B cell (primary cell): ENCODE measurements around the gene TBC1D22A. TPM values are rescaled to one million over a fixed set of nuclear protein-coding genes. Genes with fewer than 3 reads are reported as not detected.

ENCODE experiments used
- ATAC-seq: fragments of 200-7000 bp; cut with Tn5 transposase; one replicate; pipeline ENCODE4 v1.10.0; 2021; ENCODE audit warnings: low read depth, mild to moderate bottlenecking, moderate number of reproducible peaks, moderate library complexity
- CTCF ChIA-PET: fragments of 350-600 bp; sonication (Branson Sonifier 250); formaldehyde crosslinking; loops from one replicate; lab custom pipeline; 2021; ENCODE audit warnings: antibody characterized with exemption, inconsistent platforms; lab: Charles Lee
- POLR2A ChIA-PET: fragments of 350-600 bp; sonication (Branson Sonifier 250); formaldehyde crosslinking; loops from one replicate; lab custom pipeline; 2021; ENCODE audit warnings: antibody characterized with exemption; lab: Charles Lee
- DNase-seq: peaks from one replicate; pipeline ENCODE4 v3.0.0; 2013
- H2AFZ ChIP-seq: 2 replicates; pipeline ENCODE4 v1.6.1; 2012; ENCODE audit warnings: mild to moderate bottlenecking, low read depth, low read length; ENCODE audit not compliant: insufficient read depth, poor library complexity, severe bottlenecking
- H3K27ac ChIP-seq, 2 donors: 1 replicate in 1 of 2; 2 replicates in 1 of 2; pipeline ENCODE4 v1.5.1; 2012 to 2013; ENCODE audit warnings: low read length in 2 of 2, mild to moderate bottlenecking in 2 of 2, moderate library complexity in 1 of 2
- H3K27me3 ChIP-seq, 4 experiments: fragments of 200-600 bp in 1 of 4; sonication (generic) in 1 of 4; replicated peaks in 1 of 4; 1 replicate in 2 of 4; 2 replicates in 2 of 4; pipeline versions ENCODE4 v1.6.1 to v1.7.0; 2013 to 2016; ENCODE audit warnings: low read length in 3 of 4, mild to moderate bottlenecking in 2 of 4, mixed read lengths in 1 of 4, moderate library complexity in 1 of 4; ENCODE audit not compliant: insufficient read depth in 4 of 4, control insufficient read depth in 3 of 4; ENCODE audit errors: control extremely low read depth in 1 of 4
- H3K36me3 ChIP-seq, 2 experiments: replicated peaks in 1 of 2; 1 replicate in 1 of 2; 2 replicates in 1 of 2; pipeline versions ENCODE4 v1.6.1 to v1.7.1; 2013; ENCODE audit warnings: low read length in 1 of 2; ENCODE audit not compliant: insufficient read depth in 2 of 2, control insufficient read depth in 1 of 2; ENCODE audit errors: control extremely low read depth in 1 of 2, extremely low read depth in 1 of 2
- H3K4me1 ChIP-seq, 2 donors: fragments of 200-600 bp in 1 of 2; sonication (generic) in 1 of 2; 1 replicate in 1 of 2; 2 replicates in 1 of 2; pipeline versions ENCODE4 v1.5.1 to v1.6.1; 2013 to 2017; ENCODE audit warnings: low read length in 2 of 2; ENCODE audit not compliant: control insufficient read depth in 2 of 2, insufficient read depth in 2 of 2
- H3K4me2 ChIP-seq: replicated peaks from 2 replicates; pipeline ENCODE3; 2012; ENCODE audit warnings: mild to moderate bottlenecking, low read depth, low read length; ENCODE audit not compliant: poor library complexity, severe bottlenecking
- H3K4me3 ChIP-seq, 5 experiments: fragments of 200-600 bp in 1 of 5; sonication (generic) in 1 of 5; 1 replicate in 3 of 5; 2 replicates in 2 of 5; pipeline versions ENCODE4 v1.5.1 to v1.7.0; 2011 to 2016; ENCODE audit warnings: low read length in 4 of 5, mild to moderate bottlenecking in 4 of 5, low read depth in 2 of 5, control low read depth in 1 of 5, moderate library complexity in 1 of 5; ENCODE audit not compliant: insufficient read depth in 1 of 5; ENCODE audit errors: control extremely low read depth in 1 of 5, extremely low read depth in 1 of 5
- H3K79me2 ChIP-seq: fragments of 200-600 bp; sonication (generic); one replicate; pipeline ENCODE4 v1.6.0; 2016; ENCODE audit warnings: low read length; ENCODE audit not compliant: control insufficient read depth, insufficient read depth
- H3K9ac ChIP-seq: fragments of 200-600 bp; sonication (generic); 2 replicates; pipeline ENCODE4 v1.6.1; 2017; ENCODE audit warnings: mild to moderate bottlenecking, low read length, moderate library complexity
- H3K9me3 ChIP-seq, 3 donors: one replicate each; pipeline versions ENCODE4 v1.6.1 to v1.7.1; 2013; ENCODE audit warnings: low read length in 2 of 3; ENCODE audit not compliant: control insufficient read depth in 2 of 3, insufficient read depth in 1 of 3; ENCODE audit errors: control extremely low read depth in 1 of 3
- H4K20me1 ChIP-seq: 2 replicates; pipeline ENCODE4 v1.6.0; 2012; ENCODE audit warnings: mild to moderate bottlenecking, low read length; ENCODE audit not compliant: insufficient read depth, control insufficient read depth, poor library complexity, severe bottlenecking
- H3K27ac Mint-ChIP-seq: one replicate; pipeline ENCODE4 v1.8.0; 2021; ENCODE audit warnings: mixed read lengths
- H3K27me3 Mint-ChIP-seq: one replicate; pipeline ENCODE4 v1.8.0; 2021; ENCODE audit warnings: mixed read lengths
- H3K4me1 Mint-ChIP-seq: one replicate; pipeline ENCODE4 v1.8.0; 2021; ENCODE audit warnings: mixed read lengths
- H3K4me3 Mint-ChIP-seq: one replicate; pipeline ENCODE4 v1.8.0; 2021; ENCODE audit warnings: mixed read lengths
- H3K9me3 Mint-ChIP-seq: one replicate; pipeline ENCODE4 v1.8.0; 2022; ENCODE audit warnings: mixed read lengths; ENCODE audit not compliant: insufficient read depth
- EZH2 ChIP-seq: IDR thresholded peaks from 2 replicates; pipeline ENCODE4 v1.6.1; 2012; ENCODE audit warnings: borderline replicate concordance, low read depth, mild to moderate bottlenecking, moderate library complexity, low read length; ENCODE audit not compliant: insufficient read depth, poor library complexity, severe bottlenecking
- WGBS: methylation state at CpG from one replicate; pipeline ENCODE4 v1.1.5; 2013; ENCODE audit warnings: missing lambda C conversion rate; ENCODE audit not compliant: insufficient coverage; 5-methylcytosine and 5-hydroxymethylcytosine counted together
- intact Hi-C: fragments of 100-400 bp; cut with micrococcal nuclease; formaldehyde crosslinking; loops from one replicate; pipeline ENCODE4 v1.10.0; 2022
- polyA plus RNA-seq: library from polyadenylated mRNA; depleted of rRNA; stranded (reverse); fragments of >200 nt; gene quantifications from 2 replicates; pipeline ENCODE4 v1.2.3, GENCODE V29; 2012
- total RNA-seq, 2 donors: library from RNA; stranded (reverse); fragments of 120-200 nt in 1 of 2; gene quantifications; 1 replicate in 1 of 2; 2 replicates in 1 of 2; pipeline versions ENCODE4 v1.2.3 to v1.2.4, GENCODE V29; 2013 to 2022
- TF ChIP-seq, protein P1 (sequence below): fragments of 200-600 bp; IDR thresholded peaks from one replicate; pipeline ENCODE4 v1.8.0; 2022; ENCODE audit warnings: antibody characterized with exemption, mild to moderate bottlenecking

Gene TBC1D22A
- total and polyA plus RNA-seq, 2 donors (not counting 1 experiment from before 2014, with no cell fraction given) = 73.8 to 128 TPM

DNA sequence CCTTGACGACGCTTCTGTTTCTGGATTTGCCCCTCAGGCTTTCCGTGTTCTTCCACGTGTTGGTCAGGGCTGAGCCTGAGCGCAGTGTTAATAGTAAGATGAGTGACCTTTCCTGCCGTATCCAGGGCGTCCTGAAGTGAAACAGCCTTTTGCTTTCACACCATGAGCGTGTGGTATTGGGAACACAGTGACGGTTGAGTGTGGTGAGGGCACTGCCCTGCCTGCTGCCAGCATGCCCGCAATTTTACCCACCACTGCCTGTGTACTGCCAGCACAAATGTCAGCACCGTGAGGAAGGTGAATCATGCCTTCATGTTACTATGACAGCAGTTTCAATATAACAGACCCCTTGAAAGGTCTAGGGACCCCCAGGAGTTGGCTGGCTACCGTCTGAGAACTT lies 217.1 kb downstream of the TBC1D22A start:
- Histone ChIP-seq H3K4me3 (no peak overlapping the region), H3K27ac (no peak overlapping the region), H3K9ac (no peak overlapping the region), H3K4me2 (no peak overlapping the region), H3K79me2 (peaks cover 83% of the 10 kb centered on the region), H3K36me3 (peaks cover 3 to 74% of the 10 kb centered on the region in 2 experiments), H3K9me3 (no peaks in the 10 kb centered on the region), H4K20me1 (peaks cover 83% of the 10 kb centered on the region), H3K27me3 (no peaks in the 10 kb centered on the region), H2AFZ (no peak overlapping the region), H3K4me1 (no peaks in the 10 kb centered on the region)
- no peak for ATAC-seq
- Mint-ChIP-seq H3K9me3 (no peaks in the 10 kb centered on the region), H3K27me3 (no peaks in the 10 kb centered on the region), H3K4me3 (no peak overlapping the region), H3K27ac (no peak overlapping the region), H3K4me1 (peaks cover 4% of the 10 kb centered on the region)
- no peak for DNase-seq
- POLR2A ChIA-PET = no interaction called here
- 100% methylated on average over 12 of the region's 12 CpGs for WGBS
- intact Hi-C loops = no loop called here
- TF ChIP-seq EZH2 = no peak
- TF ChIP-seq, protein P1, sequence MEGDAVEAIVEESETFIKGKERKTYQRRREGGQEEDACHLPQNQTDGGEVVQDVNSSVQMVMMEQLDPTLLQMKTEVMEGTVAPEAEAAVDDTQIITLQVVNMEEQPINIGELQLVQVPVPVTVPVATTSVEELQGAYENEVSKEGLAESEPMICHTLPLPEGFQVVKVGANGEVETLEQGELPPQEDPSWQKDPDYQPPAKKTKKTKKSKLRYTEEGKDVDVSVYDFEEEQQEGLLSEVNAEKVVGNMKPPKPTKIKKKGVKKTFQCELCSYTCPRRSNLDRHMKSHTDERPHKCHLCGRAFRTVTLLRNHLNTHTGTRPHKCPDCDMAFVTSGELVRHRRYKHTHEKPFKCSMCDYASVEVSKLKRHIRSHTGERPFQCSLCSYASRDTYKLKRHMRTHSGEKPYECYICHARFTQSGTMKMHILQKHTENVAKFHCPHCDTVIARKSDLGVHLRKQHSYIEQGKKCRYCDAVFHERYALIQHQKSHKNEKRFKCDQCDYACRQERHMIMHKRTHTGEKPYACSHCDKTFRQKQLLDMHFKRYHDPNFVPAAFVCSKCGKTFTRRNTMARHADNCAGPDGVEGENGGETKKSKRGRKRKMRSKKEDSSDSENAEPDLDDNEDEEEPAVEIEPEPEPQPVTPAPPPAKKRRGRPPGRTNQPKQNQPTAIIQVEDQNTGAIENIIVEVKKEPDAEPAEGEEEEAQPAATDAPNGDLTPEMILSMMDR = no peak
- CTCF ChIA-PET = no interaction called here

DNA sequence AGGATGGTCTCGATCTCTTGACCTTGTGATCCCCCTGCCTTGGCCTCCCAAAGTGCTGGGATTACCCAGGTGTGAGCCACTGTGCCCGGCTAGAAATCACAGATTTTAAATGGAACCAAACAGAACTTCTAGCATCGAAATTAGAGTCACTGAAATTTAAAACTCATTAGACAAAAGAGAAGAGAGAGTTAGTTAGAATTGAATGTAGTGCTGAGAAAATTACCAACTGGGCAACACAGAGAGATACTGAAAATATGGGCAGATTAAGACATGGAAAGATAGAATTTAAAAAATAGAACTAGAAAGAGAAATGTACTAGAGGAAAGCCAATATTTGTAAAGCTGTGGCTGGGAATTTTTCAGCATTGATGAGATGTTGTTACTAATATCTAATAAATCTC lies 217.9 kb downstream of the TBC1D22A start:
- CTCF ChIA-PET = no interaction called here
- H3K4me2 ChIP-seq = no peak overlapping the region
- POLR2A ChIA-PET = no interaction called here
- H3K27ac Mint-ChIP-seq = no peak overlapping the region
- TF ChIP-seq, protein P1 = no peak
- TF ChIP-seq EZH2 = no peak
- WGBS = no CpG with 5 or more reads among the region's 3 CpGs
- H3K4me3 Mint-ChIP-seq = no peak overlapping the region
- H3K4me1 ChIP-seq = no peaks in the 10 kb centered on the region
- no peaks in the 10 kb centered on the region for H3K9me3 Mint-ChIP-seq
- H3K36me3 ChIP-seq = peaks cover 1 to 70% of the 10 kb centered on the region in 2 experiments
- ATAC-seq (no peak), DNase-seq (no peak)
- peaks cover 83% of the 10 kb centered on the region for H4K20me1 ChIP-seq
- H3K4me3 ChIP-seq = no peak overlapping the region
- no peaks in the 10 kb centered on the region for H3K9me3 ChIP-seq
- intact Hi-C loops = no loop called here
- no peaks in the 10 kb centered on the region for H3K27me3 ChIP-seq
- H2AFZ ChIP-seq = no peak overlapping the region
- H3K27ac ChIP-seq = no peak overlapping the region
- H3K27me3 Mint-ChIP-seq = no peaks in the 10 kb centered on the region
- H3K4me1 Mint-ChIP-seq = peaks cover 4% of the 10 kb centered on the region
- H3K79me2 ChIP-seq = peaks cover 78% of the 10 kb centered on the region
- no peak overlapping the region for H3K9ac ChIP-seq
